NT2/D1 (cell line): ENCODE data around the gene C3orf49.

Source experiments
- SUZ12 ChIP-seq: IDR thresholded peaks from 2 replicates; pipeline ENCODE4 v1.6.1; 2011; ENCODE audit not compliant: insufficient read length, insufficient read depth; ENCODE audit errors: extremely low read depth
- YY1 ChIP-seq: IDR thresholded peaks from 2 replicates; pipeline ENCODE4 v1.6.1; 2011; ENCODE audit not compliant: insufficient read length, insufficient read depth
- ZNF274 ChIP-seq: IDR thresholded peaks from 2 replicates; pipeline ENCODE4 v1.6.1; 2011; ENCODE audit warnings: mild to moderate bottlenecking, low read depth, low read length

DNA sequence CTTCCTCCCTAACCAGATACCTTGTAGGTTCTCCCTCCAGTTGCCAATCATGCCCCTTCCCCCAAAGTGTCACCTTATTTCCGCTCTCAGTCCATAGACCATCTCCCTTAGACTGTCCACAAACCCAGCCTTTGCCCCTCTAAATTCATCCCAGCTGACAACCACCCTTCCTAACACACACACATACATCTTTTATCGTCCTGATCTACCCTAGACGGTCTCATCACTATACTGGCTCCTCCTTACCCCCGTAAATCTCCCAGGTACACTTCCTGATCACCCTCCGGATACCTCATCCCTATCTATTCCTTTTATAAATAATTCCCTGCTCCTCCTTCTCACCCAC is 43.7 kb downstream of the C3orf49 start:
- TF ChIP-seq YY1 (no peak), SUZ12 (no peak), ZNF274 (no peak)
